Transverse colon (tissue), 4 donors: ENCODE results near the gene HNF1A.

ENCODE experiments used
- EP300 ChIP-seq: sonication (generic); formaldehyde crosslinking; IDR thresholded peaks from one replicate; pipeline ENCODE4 v1.6.1; 2017; ENCODE audit warnings: antibody characterized with exemption, low read depth
- POLR2AphosphoS5 ChIP-seq, 3 donors: sonication (generic); formaldehyde crosslinking; IDR thresholded peaks; one replicate each; pipeline ENCODE4 v1.6.1; 2016; ENCODE audit warnings: antibody characterized with exemption in 3 of 3
- TF ChIP-seq, protein P1 (sequence below), 5 experiments: fragments of 200-600 bp in 3 of 5; fragments of 450-650 bp in 2 of 5; sonication (generic) in 3 of 5; IDR thresholded peaks; 1 replicate in 2 of 5; 2 replicates in 3 of 5; pipeline ENCODE4 v1.5.1; 2016 to 2017; ENCODE audit warnings: antibody characterized with exemption in 5 of 5, inconsistent platforms in 3 of 5, mild to moderate bottlenecking in 2 of 5, moderate library complexity in 1 of 5

DNA sequence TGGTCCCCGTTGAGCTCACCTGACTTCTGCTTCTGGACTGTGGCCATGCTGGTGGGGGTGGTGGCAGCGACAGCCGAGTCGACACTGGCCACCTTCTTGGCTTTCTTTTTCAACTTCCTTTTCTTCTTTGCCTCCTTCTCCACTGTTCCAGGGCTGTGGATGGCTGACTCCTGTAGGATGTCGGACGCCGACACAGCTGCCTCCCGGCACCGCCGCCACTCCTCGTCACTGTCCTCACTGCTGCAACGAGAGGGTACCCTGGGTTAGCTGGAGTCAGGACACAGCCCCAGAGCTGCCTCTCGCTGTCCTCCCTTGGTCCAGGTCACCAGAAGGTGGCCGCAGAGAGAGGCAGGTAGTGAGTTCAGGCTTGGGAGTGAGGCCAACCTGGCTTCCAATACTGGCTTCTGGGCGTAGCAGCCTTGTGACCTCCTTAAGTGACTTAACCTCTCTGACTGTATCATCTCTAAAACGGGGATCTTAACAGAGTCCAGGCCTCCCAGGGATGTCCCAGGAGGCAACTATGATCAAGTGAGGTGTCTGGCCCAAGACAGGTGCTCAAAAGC, 26.0 kb downstream of the HNF1A start:
- TF ChIP-seq, protein P1, sequence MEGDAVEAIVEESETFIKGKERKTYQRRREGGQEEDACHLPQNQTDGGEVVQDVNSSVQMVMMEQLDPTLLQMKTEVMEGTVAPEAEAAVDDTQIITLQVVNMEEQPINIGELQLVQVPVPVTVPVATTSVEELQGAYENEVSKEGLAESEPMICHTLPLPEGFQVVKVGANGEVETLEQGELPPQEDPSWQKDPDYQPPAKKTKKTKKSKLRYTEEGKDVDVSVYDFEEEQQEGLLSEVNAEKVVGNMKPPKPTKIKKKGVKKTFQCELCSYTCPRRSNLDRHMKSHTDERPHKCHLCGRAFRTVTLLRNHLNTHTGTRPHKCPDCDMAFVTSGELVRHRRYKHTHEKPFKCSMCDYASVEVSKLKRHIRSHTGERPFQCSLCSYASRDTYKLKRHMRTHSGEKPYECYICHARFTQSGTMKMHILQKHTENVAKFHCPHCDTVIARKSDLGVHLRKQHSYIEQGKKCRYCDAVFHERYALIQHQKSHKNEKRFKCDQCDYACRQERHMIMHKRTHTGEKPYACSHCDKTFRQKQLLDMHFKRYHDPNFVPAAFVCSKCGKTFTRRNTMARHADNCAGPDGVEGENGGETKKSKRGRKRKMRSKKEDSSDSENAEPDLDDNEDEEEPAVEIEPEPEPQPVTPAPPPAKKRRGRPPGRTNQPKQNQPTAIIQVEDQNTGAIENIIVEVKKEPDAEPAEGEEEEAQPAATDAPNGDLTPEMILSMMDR (IDR thresholded peaks at IDR 0.05) = no peak
- TF ChIP-seq EP300 (no peak), POLR2AphosphoS5 (IDR thresholded peaks at IDR 0.05) (no peak)
